ENCODE data around the gene IGSF3.

The IGSF3 gene

GRCh38 chr1:116690849-116691406 lies 23.4 kb upstream of the IGSF3 start:
- Histone ChIP-seq H3K27me3 (ENCODE audit: control insufficient read depth, insufficient read depth, low read length) (no peaks in the 10 kb centered on the region), H3K9ac (no peak overlapping the region), H3K27ac (no peak overlapping the region), H3K9me3 (ENCODE audit: control insufficient read depth, low read length) (no peaks in the 10 kb centered on the region), H3K4me1 (no peaks in the 10 kb centered on the region), H3K4me3 (ENCODE audit: low read depth, low read length) (no peak overlapping the region), H3K36me3 (ENCODE audit: control insufficient read depth, insufficient read depth, low read length) (no peaks in the 10 kb centered on the region), H3K4me2 (ENCODE audit: low read length) (no peak overlapping the region), H3K79me2 (no peaks in the 10 kb centered on the region), H2AFZ (no peak overlapping the region)
- no peak for TF ChIP-seq CTCF (IDR thresholded peaks at IDR 0.05)

- H3K9ac ChIP-seq = no peak overlapping the region
- H3K27ac ChIP-seq = no peak overlapping the region
- no peaks in the 10 kb centered on the region for H3K36me3 ChIP-seq (ENCODE audit: control insufficient read depth, insufficient read depth, low read length)
- no peaks in the 10 kb centered on the region for H3K79me2 ChIP-seq
- H2AFZ ChIP-seq = no peak overlapping the region
- no peaks in the 10 kb centered on the region for H3K4me1 ChIP-seq
- no peak overlapping the region for H3K4me2 ChIP-seq (ENCODE audit: low read length)
- H3K4me3 ChIP-seq (ENCODE audit: low read depth, low read length) = no peak overlapping the region
- no peaks in the 10 kb centered on the region for H3K27me3 ChIP-seq (ENCODE audit: control insufficient read depth, insufficient read depth, low read length)
- TF ChIP-seq CTCF (IDR thresholded peaks at IDR 0.05) = no peak
- H3K9me3 ChIP-seq (ENCODE audit: control insufficient read depth, low read length) = no peaks in the 10 kb centered on the region
These were observed 22.9 kb upstream of the IGSF3 start for GRCh38 chr1:116690396-116690848.

- no peaks in the 10 kb centered on the region for H3K9me3 ChIP-seq (ENCODE audit: control insufficient read depth, low read length)
- no peak overlapping the region for H3K4me2 ChIP-seq (ENCODE audit: low read length)
- H2AFZ ChIP-seq = no peak overlapping the region
- TF ChIP-seq CTCF (IDR thresholded peaks at IDR 0.05) = no peak
- no peaks in the 10 kb centered on the region for H3K79me2 ChIP-seq
- no peaks in the 10 kb centered on the region for H3K4me1 ChIP-seq
- H3K9ac ChIP-seq = no peak overlapping the region
- no peak overlapping the region for H3K4me3 ChIP-seq (ENCODE audit: low read depth, low read length)
- H3K36me3 ChIP-seq (ENCODE audit: control insufficient read depth, insufficient read depth, low read length) = no peaks in the 10 kb centered on the region
- H3K27me3 ChIP-seq (ENCODE audit: control insufficient read depth, insufficient read depth, low read length) = no peaks in the 10 kb centered on the region
- no peak overlapping the region for H3K27ac ChIP-seq
These were observed 19.3 kb upstream of the IGSF3 start for GRCh38 chr1:116686723-116687352.

- no peak overlapping the region for H2AFZ ChIP-seq
- H3K4me3 ChIP-seq (ENCODE audit: low read depth, low read length) = no peak overlapping the region
- no peaks in the 10 kb centered on the region for H3K9me3 ChIP-seq (ENCODE audit: control insufficient read depth, low read length)
- H3K4me1 ChIP-seq = no peaks in the 10 kb centered on the region
- H3K9ac ChIP-seq = no peak overlapping the region
- H3K27ac ChIP-seq = no peak overlapping the region
- TF ChIP-seq CTCF (IDR thresholded peaks at IDR 0.05) = no peak
- no peaks in the 10 kb centered on the region for H3K27me3 ChIP-seq (ENCODE audit: control insufficient read depth, insufficient read depth, low read length)
- H3K4me2 ChIP-seq (ENCODE audit: low read length) = no peak overlapping the region
- H3K79me2 ChIP-seq = no peaks in the 10 kb centered on the region
- no peaks in the 10 kb centered on the region for H3K36me3 ChIP-seq (ENCODE audit: control insufficient read depth, insufficient read depth, low read length)
These were observed 18.6 kb upstream of the IGSF3 start for GRCh38 chr1:116686175-116686574.

GRCh38 chr1:116684575-116684974 lies 17.0 kb upstream of the IGSF3 start:
- Histone ChIP-seq H3K27ac (no peak overlapping the region), H3K9ac (no peak overlapping the region), H3K27me3 (ENCODE audit: control insufficient read depth, insufficient read depth, low read length) (no peaks in the 10 kb centered on the region), H3K9me3 (ENCODE audit: control insufficient read depth, low read length) (no peaks in the 10 kb centered on the region), H2AFZ (no peak overlapping the region), H3K4me3 (ENCODE audit: low read depth, low read length) (no peak overlapping the region), H3K36me3 (ENCODE audit: control insufficient read depth, insufficient read depth, low read length) (no peaks in the 10 kb centered on the region), H3K79me2 (no peaks in the 10 kb centered on the region), H3K4me1 (no peaks in the 10 kb centered on the region), H3K4me2 (ENCODE audit: low read length) (no peak overlapping the region)
- no peak for TF ChIP-seq CTCF (IDR thresholded peaks at IDR 0.05)
